Measurements from ENCODE around the gene MARF1. TPM values are rescaled to one million over a fixed set of nuclear protein-coding genes. Genes with fewer than 3 reads are reported as not detected.
A peak's percentile ranks its signal among the peaks of the same experiment; 100 is the strongest.

The MARF1 gene
- total and polyA plus RNA-seq, 9 of the 15 experiments (the other 6 are each of a cell fraction or from before 2014, with no cell fraction given) = 4.7 to 33.2 (median 11.7) TPM

DNA sequence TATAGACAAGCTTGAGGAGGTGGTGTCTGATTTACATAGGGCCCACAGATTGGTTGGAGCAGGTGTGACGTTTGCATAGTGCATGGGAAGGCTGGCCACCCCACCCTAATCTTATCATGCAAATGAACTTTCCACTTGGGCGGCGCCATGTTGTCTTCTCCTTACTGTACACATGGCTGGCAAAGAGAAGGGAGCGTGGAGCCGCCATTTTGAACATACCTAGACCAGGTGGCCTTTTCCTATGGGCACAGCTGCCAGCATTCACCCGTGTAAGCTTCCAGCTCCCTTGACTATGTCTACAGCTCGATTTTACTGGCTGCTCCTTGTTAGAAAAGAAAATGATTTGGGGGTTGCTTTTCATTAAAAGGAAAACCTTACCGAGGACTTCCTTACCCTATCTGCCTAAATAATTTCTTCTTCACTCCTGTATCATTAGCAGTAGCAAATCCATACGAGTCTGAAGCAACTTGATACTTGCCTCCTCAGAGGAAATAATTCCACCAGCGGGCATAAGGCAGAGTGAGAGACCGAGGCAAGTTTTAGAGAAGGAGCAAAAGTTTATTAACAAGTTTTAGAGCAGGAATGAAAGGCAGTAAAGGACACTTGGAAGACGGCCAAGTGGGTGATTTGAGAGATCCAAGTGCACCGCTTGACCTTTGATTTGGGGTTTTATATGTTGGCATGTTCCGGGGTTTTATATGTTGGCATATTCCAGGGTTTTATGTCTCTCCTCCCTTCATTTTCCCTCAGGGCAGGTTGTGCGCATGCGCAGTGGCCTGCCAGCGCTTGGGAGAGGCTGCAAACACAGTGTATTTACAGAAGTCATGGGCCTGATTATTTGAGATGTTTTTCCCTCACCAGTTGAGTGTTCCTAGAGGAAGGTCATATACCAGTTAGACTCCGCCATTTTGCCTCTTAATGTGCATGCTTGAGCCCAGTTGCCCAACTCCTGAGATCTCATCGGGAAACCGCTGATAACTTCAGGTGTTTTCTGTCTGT is 65.7 kb downstream of the MARF1 start (continued):
- TF ChIP-seq TEAD4 (IDR thresholded peaks at IDR 0.05; ENCODE audit: low read length) = peak; percentile 81
- TF ChIP-seq TEAD4 (CRISPR knock-in tag; IDR thresholded peaks at IDR 0.05; ENCODE audit: borderline replicate concordance) = no peak
- no peak for TF ChIP-seq ETV1 (tag; conservative IDR thresholded peaks at IDR 0.05; ENCODE audit: low read depth)
- TF ChIP-seq RBM39 (optimal IDR thresholded peaks at IDR 0.05; ENCODE audit: low read depth, low read length) = no peak
- no peak for TF ChIP-seq ZNF785 (CRISPR knock-in tag; IDR thresholded peaks at IDR 0.05)
- TF ChIP-seq SRSF9 (IDR thresholded peaks at IDR 0.05; ENCODE audit: borderline replicate concordance, low read depth, low read length) = no peak
- no peak for TF ChIP-seq ZNF75A (CRISPR knock-in tag; IDR thresholded peaks at IDR 0.05)
- peak; percentile 74; the same call in 1 of the 2 replicates for TF ChIP-seq ZNF584 (CRISPR knock-in tag; IDR thresholded peaks at IDR 0.05; ENCODE audit: low read depth)
- TF ChIP-seq, protein P1, sequence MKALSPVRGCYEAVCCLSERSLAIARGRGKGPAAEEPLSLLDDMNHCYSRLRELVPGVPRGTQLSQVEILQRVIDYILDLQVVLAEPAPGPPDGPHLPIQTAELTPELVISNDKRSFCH (CRISPR knock-in tag; IDR thresholded peaks at IDR 0.05) = no peak
- TF ChIP-seq, protein P1 (tag; IDR thresholded peaks at IDR 0.05) = no peak; the same call in 1 of the 2 replicates
- no peak for TF ChIP-seq POLR2A (conservative IDR thresholded peaks at IDR 0.05)
- TF ChIP-seq SRF (CRISPR knock-in tag; IDR thresholded peaks at IDR 0.05) = peak in 1 of 2 experiments; percentile 40; a peak in 1 of 4 replicates
- TF ChIP-seq DIDO1 (tag; IDR thresholded peaks at IDR 0.05; ENCODE audit: low read depth) = no peak
- no peak for TF ChIP-seq HEY1 (CRISPR knock-in tag; IDR thresholded peaks at IDR 0.05; ENCODE audit: borderline replicate concordance)
- TF ChIP-seq POLR2AphosphoS2 (IDR thresholded peaks at IDR 0.05; ENCODE audit: low read length) = no peak
- TF ChIP-seq FOXP1 (CRISPR knock-in tag; IDR thresholded peaks at IDR 0.05) = no peak; the same call in 1 of the 2 replicates
- TF ChIP-seq SAFB (IDR thresholded peaks at IDR 0.05; ENCODE audit: borderline replicate concordance, low read depth, low read length) = no peak
- TF ChIP-seq JUN (IDR thresholded peaks at IDR 0.05; ENCODE audit: borderline replicate concordance, low read depth, low read length) = 0 out of 2 replicates have a peak, but pooled peaks have one; percentile 35
- no peak for TF ChIP-seq JUN (CRISPR knock-in tag; IDR thresholded peaks at IDR 0.05; ENCODE audit: borderline replicate concordance)
- TF ChIP-seq AFF1 (IDR thresholded peaks at IDR 0.05; ENCODE audit: low read depth in 1 of 2, partially characterized antibody in 2 of 2) = no peak
